Breast epithelium (tissue), 3 donors: Measurements from ENCODE around the gene RAMACL.

Experiments used
- POLR2A ChIP-seq: fragments of 450-650 bp; IDR thresholded peaks from one replicate; pipeline ENCODE4 v1.6.1; 2016; ENCODE audit warnings: antibody characterized with exemption, mild to moderate bottlenecking, moderate library complexity
- POLR2AphosphoS5 ChIP-seq, 3 donors: sonication (generic); formaldehyde crosslinking; IDR thresholded peaks; one replicate each; pipeline ENCODE4 v1.6.1; 2017; ENCODE audit warnings: antibody characterized with exemption in 3 of 3
- TF ChIP-seq, protein P1 (sequence below), 3 donors: fragments of 450-650 bp; IDR thresholded peaks; one replicate each; pipeline ENCODE4 v1.5.1; 2016 to 2017; ENCODE audit warnings: antibody characterized with exemption in 3 of 3, mild to moderate bottlenecking in 3 of 3, moderate library complexity in 3 of 3

- TF ChIP-seq, protein P1, sequence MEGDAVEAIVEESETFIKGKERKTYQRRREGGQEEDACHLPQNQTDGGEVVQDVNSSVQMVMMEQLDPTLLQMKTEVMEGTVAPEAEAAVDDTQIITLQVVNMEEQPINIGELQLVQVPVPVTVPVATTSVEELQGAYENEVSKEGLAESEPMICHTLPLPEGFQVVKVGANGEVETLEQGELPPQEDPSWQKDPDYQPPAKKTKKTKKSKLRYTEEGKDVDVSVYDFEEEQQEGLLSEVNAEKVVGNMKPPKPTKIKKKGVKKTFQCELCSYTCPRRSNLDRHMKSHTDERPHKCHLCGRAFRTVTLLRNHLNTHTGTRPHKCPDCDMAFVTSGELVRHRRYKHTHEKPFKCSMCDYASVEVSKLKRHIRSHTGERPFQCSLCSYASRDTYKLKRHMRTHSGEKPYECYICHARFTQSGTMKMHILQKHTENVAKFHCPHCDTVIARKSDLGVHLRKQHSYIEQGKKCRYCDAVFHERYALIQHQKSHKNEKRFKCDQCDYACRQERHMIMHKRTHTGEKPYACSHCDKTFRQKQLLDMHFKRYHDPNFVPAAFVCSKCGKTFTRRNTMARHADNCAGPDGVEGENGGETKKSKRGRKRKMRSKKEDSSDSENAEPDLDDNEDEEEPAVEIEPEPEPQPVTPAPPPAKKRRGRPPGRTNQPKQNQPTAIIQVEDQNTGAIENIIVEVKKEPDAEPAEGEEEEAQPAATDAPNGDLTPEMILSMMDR (IDR thresholded peaks at IDR 0.05), result no peak
- TF ChIP-seq POLR2A (no peak), POLR2AphosphoS5 (IDR thresholded peaks at IDR 0.05) (no peak)
These were observed 39.8 kb downstream of the RAMACL start for GRCh38 chr6:166546653-166547052.
